ENCODE results near the gene KCNIP1. TPM values are rescaled to one million over a fixed set of nuclear protein-coding genes. Genes with fewer than 3 reads are reported as not detected.

KCNIP1 gene
- total and polyA plus RNA-seq, 9 of the 15 experiments (the other 6 are each of a cell fraction or from before 2014, with no cell fraction given) = not detected

DNA sequence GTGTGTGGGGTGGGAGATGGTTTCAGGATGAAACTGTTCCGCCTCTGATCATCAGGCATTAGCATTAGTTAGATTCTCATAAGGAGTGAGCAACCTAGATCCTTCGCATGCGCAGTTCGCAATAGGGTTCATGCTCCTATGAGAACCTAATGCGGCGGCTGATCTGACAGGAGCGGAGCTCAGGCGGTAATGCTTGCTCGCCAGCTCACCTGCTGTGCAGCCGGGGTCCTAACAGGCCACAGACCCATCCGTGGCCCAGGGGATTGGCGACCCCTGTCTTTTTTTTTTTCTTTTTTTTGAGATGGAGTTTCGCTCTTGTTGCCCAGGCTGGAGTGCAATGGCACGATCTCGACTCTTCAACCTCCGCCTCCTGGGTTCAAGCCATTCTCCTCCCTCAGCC, 119.1 kb downstream of the KCNIP1 start:
- ChIA-PET CTCF (ENCODE audit: low intra/inter-chr PET ratio) (interaction anchor here (1.2 to 1.6 kb wide), 2 partner anchors 188 to 397 kb away, joined by 5 read pairs; no protein-coding TSS in a partner anchor), POLR2A (interaction anchor here (0.5 kb wide), 1 partner anchor 251 kb away, joined by 3 read pairs; no protein-coding TSS in a partner anchor)
- Histone ChIP-seq H3K27ac (ENCODE audit: extremely low read depth, low read depth, low read length) (no peak overlapping the region), H3K4me1 (replicated peaks in 1 of 2; ENCODE audit: control insufficient read depth in 2 of 2, insufficient read depth in 2 of 2, low read length in 2 of 2) (no peaks in the 10 kb centered on the region), H3K9ac (ENCODE audit: insufficient read depth in 1 of 2, low read depth in 2 of 2, low read length in 2 of 2) (no peak overlapping the region), H3K4me3 (no peak overlapping the region), H3K27me3 (ENCODE audit: control insufficient read depth in 2 of 2, insufficient read depth in 2 of 2, low read length in 2 of 2) (0 out of 5 replicates have a peak, but pooled peaks cover 0 to 4% of the 10 kb centered on the region in 2 experiments), H2AFZ (ENCODE audit: low read depth, low read length) (no peak overlapping the region), H4K20me1 (replicated peaks; ENCODE audit: control insufficient read depth, insufficient read depth, low read length) (no peaks in the 10 kb centered on the region; the same call in 1 of the 2 replicates), H3K79me2 (ENCODE audit: control insufficient read depth, insufficient read depth, low read length) (no peaks in the 10 kb centered on the region), H3K4me2 (ENCODE audit: insufficient read depth, low read length) (no peak overlapping the region), H3K9me3 (replicated peaks; ENCODE audit: control insufficient read depth, insufficient read depth, low read depth, low read length) (no peaks in the 10 kb centered on the region), H3K36me3 (ENCODE audit: control insufficient read depth, insufficient read depth, low read length) (no peaks in the 10 kb centered on the region), H3K9me1 (ENCODE audit: control insufficient read depth, insufficient read depth, low read length) (no peaks in the 10 kb centered on the region)
- ATAC-seq (no peak), DNase-seq (ENCODE audit: extremely low read depth in 1 of 4, low spot score in 3 of 4) (no peak), FAIRE-seq (no peak)
- WGBS (ENCODE audit: insufficient coverage, low coverage, missing lambda C conversion rate) = 11% methylated on average over 11 of the region's 16 CpGs
- no TSS peak for BruUV-seq (replicated peaks)
- intact Hi-C loops (cut with micrococcal nuclease) (loop anchor here (1.0 to 10.0 kb wide), 4 partner anchors 19 to 518 kb away; partner anchors contain the start of gene FOXI1), in situ Hi-C loops (cut with MboI) (loop anchor here (5.0 to 10.0 kb wide), 2 partner anchors 191 to 398 kb away; no protein-coding TSS in a partner anchor)
- TF ChIP-seq NRF1 (conservative IDR thresholded peaks at IDR 0.05 in 1 of 2, IDR thresholded peaks at IDR 0.05 in 1 of 2) = peak in 1 of 2 experiments; percentile 19; a peak in 1 of 4 replicates
- no peak for TF ChIP-seq ZNF444 (CRISPR knock-in tag; IDR thresholded peaks at IDR 0.05)

GRCh38 chr5:170623576-170624181, 119.9 kb downstream of the KCNIP1 start:
- Histone ChIP-seq H3K27me3 (ENCODE audit: control insufficient read depth in 2 of 2, insufficient read depth in 2 of 2, low read length in 2 of 2) (peaks cover 0 to 9% of the 10 kb centered on the region in 2 experiments; a peak in 1 of 5 replicates), H3K79me2 (ENCODE audit: control insufficient read depth, insufficient read depth, low read length) (no peaks in the 10 kb centered on the region), H3K9me1 (ENCODE audit: control insufficient read depth, insufficient read depth, low read length) (no peaks in the 10 kb centered on the region), H3K4me2 (ENCODE audit: insufficient read depth, low read length) (no peak overlapping the region), H3K36me3 (ENCODE audit: control insufficient read depth, insufficient read depth, low read length) (no peaks in the 10 kb centered on the region), H3K9ac (ENCODE audit: insufficient read depth in 1 of 2, low read depth in 2 of 2, low read length in 2 of 2) (no peak overlapping the region), H3K4me1 (replicated peaks in 1 of 2; ENCODE audit: control insufficient read depth in 2 of 2, insufficient read depth in 2 of 2, low read length in 2 of 2) (no peaks in the 10 kb centered on the region), H3K4me3 (no peak overlapping the region), H3K9me3 (replicated peaks; ENCODE audit: control insufficient read depth, insufficient read depth, low read depth, low read length) (no peaks in the 10 kb centered on the region), H3K27ac (ENCODE audit: extremely low read depth, low read depth, low read length) (no peak overlapping the region), H4K20me1 (replicated peaks; ENCODE audit: control insufficient read depth, insufficient read depth, low read length) (peaks cover 2% of the 10 kb centered on the region; the same call in 1 of the 2 replicates), H2AFZ (ENCODE audit: low read depth, low read length) (no peak overlapping the region)
- DNase-seq (ENCODE audit: extremely low read depth in 1 of 4, low spot score in 3 of 4) = peak; percentile 55 to 65 (median 56)
- WGBS (ENCODE audit: insufficient coverage, low coverage, missing lambda C conversion rate) = 5% methylated on average over 16 of the region's 16 CpGs
- CTCF ChIA-PET (ENCODE audit: low intra/inter-chr PET ratio) = interaction anchor here (1.2 to 1.6 kb wide), 2 partner anchors 188 to 398 kb away, joined by 5 read pairs; no protein-coding TSS in a partner anchor
- no TSS peak for BruUV-seq (replicated peaks)
- in situ Hi-C loops (cut with MboI) = loop anchor here (5.0 to 10.0 kb wide), 2 partner anchors 191 to 399 kb away; no protein-coding TSS in a partner anchor
- peak; percentile 93 for ATAC-seq
- intact Hi-C loops (cut with micrococcal nuclease) = loop anchor here (1.0 to 10.0 kb wide), 4 partner anchors 19 to 519 kb away; partner anchors contain the start of gene FOXI1
- FAIRE-seq = no peak
- POLR2A ChIA-PET = no interaction called here
- no peak for TF ChIP-seq ZNF146 (CRISPR knock-in tag; IDR thresholded peaks at IDR 0.05; ENCODE audit: unreplicated experiment)
- TF ChIP-seq REST (IDR thresholded peaks at IDR 0.05; ENCODE audit: borderline replicate concordance) = peak; percentile 45; the same call in 1 of the 2 replicates
- TF ChIP-seq REST (CRISPR knock-in tag; IDR thresholded peaks at IDR 0.05; ENCODE audit: low read depth) = no peak
- TF ChIP-seq STAT5B (CRISPR knock-in tag; IDR thresholded peaks at IDR 0.05) = no peak
- no peak for TF ChIP-seq POLR2A (conservative IDR thresholded peaks at IDR 0.05)
